ENCODE results near the gene RPTOR.

Gene RPTOR

DNA sequence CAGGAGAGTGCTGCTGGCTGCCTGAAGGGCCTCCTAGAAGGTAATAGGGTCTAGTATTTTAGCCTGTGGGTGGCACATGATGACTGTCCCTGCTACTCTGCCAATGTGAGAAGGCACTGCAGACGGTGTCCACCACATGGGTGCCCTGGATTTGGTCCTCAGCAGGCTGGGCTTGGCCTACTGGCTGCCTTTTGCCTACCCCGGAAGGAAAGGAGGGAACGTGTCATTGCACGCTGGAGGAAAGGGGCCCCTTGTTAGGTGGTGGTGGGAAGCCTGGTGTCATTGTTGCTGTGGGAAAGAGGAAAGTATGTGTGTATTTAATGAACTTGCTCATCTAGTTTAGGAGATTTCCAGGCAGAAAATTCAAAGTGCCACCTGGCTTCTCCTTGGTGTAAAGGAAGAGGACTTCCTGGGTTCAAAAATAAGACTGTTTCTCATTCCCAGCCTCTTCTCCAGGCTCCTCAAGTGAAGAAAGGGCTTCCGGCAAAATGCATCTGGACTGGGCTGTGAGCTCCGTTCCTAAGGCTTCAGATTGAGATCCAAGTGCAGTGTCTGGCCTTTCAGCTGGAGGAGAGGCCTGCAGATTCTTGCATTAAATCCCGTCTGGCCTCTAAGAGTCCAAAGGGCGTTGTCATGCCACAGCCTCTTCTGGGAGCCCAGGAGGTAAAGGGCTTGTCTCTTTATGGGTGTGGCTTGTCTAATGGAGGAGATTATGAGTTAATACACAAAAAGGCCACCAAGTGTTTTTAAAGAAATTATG lies 55.1 kb downstream of the RPTOR start:
- no peak for ATAC-seq
- TF ChIP-seq, protein P1, sequence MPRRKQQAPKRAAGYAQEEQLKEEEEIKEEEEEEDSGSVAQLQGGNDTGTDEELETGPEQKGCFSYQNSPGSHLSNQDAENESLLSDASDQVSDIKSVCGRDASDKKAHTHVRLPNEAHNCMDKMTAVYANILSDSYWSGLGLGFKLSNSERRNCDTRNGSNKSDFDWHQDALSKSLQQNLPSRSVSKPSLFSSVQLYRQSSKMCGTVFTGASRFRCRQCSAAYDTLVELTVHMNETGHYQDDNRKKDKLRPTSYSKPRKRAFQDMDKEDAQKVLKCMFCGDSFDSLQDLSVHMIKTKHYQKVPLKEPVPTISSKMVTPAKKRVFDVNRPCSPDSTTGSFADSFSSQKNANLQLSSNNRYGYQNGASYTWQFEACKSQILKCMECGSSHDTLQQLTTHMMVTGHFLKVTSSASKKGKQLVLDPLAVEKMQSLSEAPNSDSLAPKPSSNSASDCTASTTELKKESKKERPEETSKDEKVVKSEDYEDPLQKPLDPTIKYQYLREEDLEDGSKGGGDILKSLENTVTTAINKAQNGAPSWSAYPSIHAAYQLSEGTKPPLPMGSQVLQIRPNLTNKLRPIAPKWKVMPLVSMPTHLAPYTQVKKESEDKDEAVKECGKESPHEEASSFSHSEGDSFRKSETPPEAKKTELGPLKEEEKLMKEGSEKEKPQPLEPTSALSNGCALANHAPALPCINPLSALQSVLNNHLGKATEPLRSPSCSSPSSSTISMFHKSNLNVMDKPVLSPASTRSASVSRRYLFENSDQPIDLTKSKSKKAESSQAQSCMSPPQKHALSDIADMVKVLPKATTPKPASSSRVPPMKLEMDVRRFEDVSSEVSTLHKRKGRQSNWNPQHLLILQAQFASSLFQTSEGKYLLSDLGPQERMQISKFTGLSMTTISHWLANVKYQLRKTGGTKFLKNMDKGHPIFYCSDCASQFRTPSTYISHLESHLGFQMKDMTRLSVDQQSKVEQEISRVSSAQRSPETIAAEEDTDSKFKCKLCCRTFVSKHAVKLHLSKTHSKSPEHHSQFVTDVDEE (CRISPR knock-in tag; IDR thresholded peaks at IDR 0.05) = no peak
- no peak for TF ChIP-seq OSR1 (CRISPR knock-in tag; IDR thresholded peaks at IDR 0.05)
- TF ChIP-seq ZFP30 (CRISPR knock-in tag; IDR thresholded peaks at IDR 0.05) = no peak
- no peak for TF ChIP-seq PPARA (CRISPR knock-in tag; IDR thresholded peaks at IDR 0.05; ENCODE audit: borderline replicate concordance)
- no peak for TF ChIP-seq BACH2 (CRISPR knock-in tag; IDR thresholded peaks at IDR 0.05; ENCODE audit: borderline replicate concordance)
- TF ChIP-seq, protein P2, sequence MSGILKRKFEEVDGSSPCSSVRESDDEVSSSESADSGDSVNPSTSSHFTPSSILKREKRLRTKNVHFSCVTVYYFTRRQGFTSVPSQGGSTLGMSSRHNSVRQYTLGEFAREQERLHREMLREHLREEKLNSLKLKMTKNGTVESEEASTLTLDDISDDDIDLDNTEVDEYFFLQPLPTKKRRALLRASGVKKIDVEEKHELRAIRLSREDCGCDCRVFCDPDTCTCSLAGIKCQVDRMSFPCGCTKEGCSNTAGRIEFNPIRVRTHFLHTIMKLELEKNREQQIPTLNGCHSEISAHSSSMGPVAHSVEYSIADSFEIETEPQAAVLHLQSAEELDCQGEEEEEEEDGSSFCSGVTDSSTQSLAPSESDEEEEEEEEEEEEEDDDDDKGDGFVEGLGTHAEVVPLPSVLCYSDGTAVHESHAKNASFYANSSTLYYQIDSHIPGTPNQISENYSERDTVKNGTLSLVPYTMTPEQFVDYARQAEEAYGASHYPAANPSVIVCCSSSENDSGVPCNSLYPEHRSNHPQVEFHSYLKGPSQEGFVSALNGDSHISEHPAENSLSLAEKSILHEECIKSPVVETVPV (CRISPR knock-in tag; IDR thresholded peaks at IDR 0.05) = no peak
- TF ChIP-seq ESRRG (CRISPR knock-in tag; IDR thresholded peaks at IDR 0.05) = no peak
- TF ChIP-seq, protein P3, sequence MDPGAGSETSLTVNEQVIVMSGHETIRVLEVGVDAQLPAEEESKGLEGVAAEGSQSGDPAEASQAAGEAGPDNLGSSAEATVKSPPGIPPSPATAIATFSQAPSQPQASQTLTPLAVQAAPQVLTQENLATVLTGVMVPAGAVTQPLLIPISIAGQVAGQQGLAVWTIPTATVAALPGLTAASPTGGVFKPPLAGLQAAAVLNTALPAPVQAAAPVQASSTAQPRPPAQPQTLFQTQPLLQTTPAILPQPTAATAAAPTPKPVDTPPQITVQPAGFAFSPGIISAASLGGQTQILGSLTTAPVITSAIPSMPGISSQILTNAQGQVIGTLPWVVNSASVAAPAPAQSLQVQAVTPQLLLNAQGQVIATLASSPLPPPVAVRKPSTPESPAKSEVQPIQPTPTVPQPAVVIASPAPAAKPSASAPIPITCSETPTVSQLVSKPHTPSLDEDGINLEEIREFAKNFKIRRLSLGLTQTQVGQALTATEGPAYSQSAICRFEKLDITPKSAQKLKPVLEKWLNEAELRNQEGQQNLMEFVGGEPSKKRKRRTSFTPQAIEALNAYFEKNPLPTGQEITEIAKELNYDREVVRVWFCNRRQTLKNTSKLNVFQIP (CRISPR knock-in tag; IDR thresholded peaks at IDR 0.05; ENCODE audit: borderline replicate concordance, low read depth) = no peak
- TF ChIP-seq ZFP3 (CRISPR knock-in tag; IDR thresholded peaks at IDR 0.05) = no peak
- TF ChIP-seq, protein P4, sequence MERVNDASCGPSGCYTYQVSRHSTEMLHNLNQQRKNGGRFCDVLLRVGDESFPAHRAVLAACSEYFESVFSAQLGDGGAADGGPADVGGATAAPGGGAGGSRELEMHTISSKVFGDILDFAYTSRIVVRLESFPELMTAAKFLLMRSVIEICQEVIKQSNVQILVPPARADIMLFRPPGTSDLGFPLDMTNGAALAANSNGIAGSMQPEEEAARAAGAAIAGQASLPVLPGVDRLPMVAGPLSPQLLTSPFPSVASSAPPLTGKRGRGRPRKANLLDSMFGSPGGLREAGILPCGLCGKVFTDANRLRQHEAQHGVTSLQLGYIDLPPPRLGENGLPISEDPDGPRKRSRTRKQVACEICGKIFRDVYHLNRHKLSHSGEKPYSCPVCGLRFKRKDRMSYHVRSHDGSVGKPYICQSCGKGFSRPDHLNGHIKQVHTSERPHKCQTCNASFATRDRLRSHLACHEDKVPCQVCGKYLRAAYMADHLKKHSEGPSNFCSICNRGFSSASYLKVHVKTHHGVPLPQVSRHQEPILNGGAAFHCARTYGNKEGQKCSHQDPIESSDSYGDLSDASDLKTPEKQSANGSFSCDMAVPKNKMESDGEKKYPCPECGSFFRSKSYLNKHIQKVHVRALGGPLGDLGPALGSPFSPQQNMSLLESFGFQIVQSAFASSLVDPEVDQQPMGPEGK (CRISPR knock-in tag; IDR thresholded peaks at IDR 0.05; ENCODE audit: borderline replicate concordance) = no peak
- TF ChIP-seq ZNF8 (CRISPR knock-in tag; IDR thresholded peaks at IDR 0.05) = no peak
- no peak for TF ChIP-seq GLIS3 (CRISPR knock-in tag; IDR thresholded peaks at IDR 0.05)
- no peak for TF ChIP-seq ZNF565 (CRISPR knock-in tag; conservative IDR thresholded peaks at IDR 0.05; ENCODE audit: low read depth)
- TF ChIP-seq RARB (CRISPR knock-in tag; IDR thresholded peaks at IDR 0.05) = no peak
- TF ChIP-seq SNAI2 (CRISPR knock-in tag; IDR thresholded peaks at IDR 0.05) = no peak

DNA sequence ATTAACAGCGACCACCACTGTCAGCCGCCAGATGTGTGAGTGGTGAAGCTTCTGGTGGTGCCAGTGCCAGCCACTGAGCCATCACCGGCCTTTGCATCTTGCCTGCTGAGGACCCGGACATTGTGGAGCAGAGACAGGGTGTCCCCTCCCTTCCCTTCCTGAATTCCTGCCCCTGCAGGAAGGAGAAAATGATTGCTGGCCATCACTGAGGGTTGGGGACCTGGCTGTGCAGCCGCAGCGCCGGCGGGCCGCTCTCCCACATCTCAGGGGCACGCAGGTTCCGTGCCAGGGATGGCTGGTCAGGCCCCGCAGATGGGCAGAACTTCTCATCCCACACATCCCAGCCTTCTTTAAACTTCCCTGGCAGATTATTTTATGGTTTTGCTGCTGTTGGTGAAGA lies 56.5 kb downstream of the RPTOR start:
- no peak for ATAC-seq
- TF ChIP-seq PPARA (CRISPR knock-in tag; IDR thresholded peaks at IDR 0.05; ENCODE audit: borderline replicate concordance) = no peak
- TF ChIP-seq TOX (CRISPR knock-in tag; IDR thresholded peaks at IDR 0.05; ENCODE audit: borderline replicate concordance) = no peak
- no peak for TF ChIP-seq TCF4 (CRISPR knock-in tag; IDR thresholded peaks at IDR 0.05; ENCODE audit: borderline replicate concordance)
- TF ChIP-seq SNAI2 (CRISPR knock-in tag; IDR thresholded peaks at IDR 0.05) = no peak
- TF ChIP-seq ZFP3 (CRISPR knock-in tag; IDR thresholded peaks at IDR 0.05) = no peak
- no peak for TF ChIP-seq ZC3H10 (CRISPR knock-in tag; IDR thresholded peaks at IDR 0.05)
- TF ChIP-seq, protein P3 (CRISPR knock-in tag; IDR thresholded peaks at IDR 0.05; ENCODE audit: borderline replicate concordance, low read depth) = no peak
- TF ChIP-seq ESRRG (CRISPR knock-in tag; IDR thresholded peaks at IDR 0.05) = no peak
- TF ChIP-seq, protein P4 (CRISPR knock-in tag; IDR thresholded peaks at IDR 0.05; ENCODE audit: borderline replicate concordance) = no peak
- TF ChIP-seq, protein P1 (CRISPR knock-in tag; IDR thresholded peaks at IDR 0.05) = no peak

All from SK-N-SH treated with all-trans-retinoic acid at 6 μM for 48 hours (cell line).